ENCODE measurements around the gene NDRG2. TPM values are rescaled to one million over a fixed set of nuclear protein-coding genes. Genes with fewer than 3 reads are reported as not detected.
A peak's percentile ranks its signal among the peaks of the same experiment; 100 is the strongest.

The NDRG2 gene
- total RNA-seq, 1 experiment from 2014 or later: 8.0 TPM

- Histone ChIP-seq H3K27me3 (replicated peaks; ENCODE audit: insufficient read depth, low read depth, low read length, poor library complexity) (no peaks in the 10 kb centered on the region), H3K4me3 (ENCODE audit: low read depth, low read length, poor library complexity, severe bottlenecking) (peak overlapping the region; percentile 73), H3K36me3 (ENCODE audit: insufficient read depth, low read length, poor library complexity, severe bottlenecking) (no peaks in the 10 kb centered on the region), H3K27ac (ENCODE audit: low read depth, low read length, poor library complexity, severe bottlenecking) (no peak overlapping the region), H3K9me3 (ENCODE audit: low read depth, low read length, poor library complexity, severe bottlenecking) (no peaks in the 10 kb centered on the region), H3K4me1 (ENCODE audit: insufficient read depth, low read length, poor library complexity, severe bottlenecking) (peaks cover 5% of the 10 kb centered on the region)
- CTCF ChIA-PET: no interaction called here
- no peak for TF ChIP-seq EZH2 (IDR thresholded peaks at IDR 0.05; ENCODE audit: borderline replicate concordance, low read depth, low read length, poor library complexity, severe bottlenecking)
- TF ChIP-seq, protein P1, sequence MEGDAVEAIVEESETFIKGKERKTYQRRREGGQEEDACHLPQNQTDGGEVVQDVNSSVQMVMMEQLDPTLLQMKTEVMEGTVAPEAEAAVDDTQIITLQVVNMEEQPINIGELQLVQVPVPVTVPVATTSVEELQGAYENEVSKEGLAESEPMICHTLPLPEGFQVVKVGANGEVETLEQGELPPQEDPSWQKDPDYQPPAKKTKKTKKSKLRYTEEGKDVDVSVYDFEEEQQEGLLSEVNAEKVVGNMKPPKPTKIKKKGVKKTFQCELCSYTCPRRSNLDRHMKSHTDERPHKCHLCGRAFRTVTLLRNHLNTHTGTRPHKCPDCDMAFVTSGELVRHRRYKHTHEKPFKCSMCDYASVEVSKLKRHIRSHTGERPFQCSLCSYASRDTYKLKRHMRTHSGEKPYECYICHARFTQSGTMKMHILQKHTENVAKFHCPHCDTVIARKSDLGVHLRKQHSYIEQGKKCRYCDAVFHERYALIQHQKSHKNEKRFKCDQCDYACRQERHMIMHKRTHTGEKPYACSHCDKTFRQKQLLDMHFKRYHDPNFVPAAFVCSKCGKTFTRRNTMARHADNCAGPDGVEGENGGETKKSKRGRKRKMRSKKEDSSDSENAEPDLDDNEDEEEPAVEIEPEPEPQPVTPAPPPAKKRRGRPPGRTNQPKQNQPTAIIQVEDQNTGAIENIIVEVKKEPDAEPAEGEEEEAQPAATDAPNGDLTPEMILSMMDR (conservative IDR thresholded peaks at IDR 0.05; ENCODE audit: low read depth, low read length): no peak
- peak; percentile 26 for DNase-seq (ENCODE audit: low spot score)
- BruUV-seq (replicated peaks): no TSS peak
- intact Hi-C loops (cut with micrococcal nuclease; ENCODE audit: unreplicated experiment): no loop called here
- POLR2A ChIA-PET (ENCODE audit: low non-redundant PET): no interaction called here
Observed at GRCh38 chr14:21025371-21026273, 761 bp upstream of the NDRG2 start.

DNA sequence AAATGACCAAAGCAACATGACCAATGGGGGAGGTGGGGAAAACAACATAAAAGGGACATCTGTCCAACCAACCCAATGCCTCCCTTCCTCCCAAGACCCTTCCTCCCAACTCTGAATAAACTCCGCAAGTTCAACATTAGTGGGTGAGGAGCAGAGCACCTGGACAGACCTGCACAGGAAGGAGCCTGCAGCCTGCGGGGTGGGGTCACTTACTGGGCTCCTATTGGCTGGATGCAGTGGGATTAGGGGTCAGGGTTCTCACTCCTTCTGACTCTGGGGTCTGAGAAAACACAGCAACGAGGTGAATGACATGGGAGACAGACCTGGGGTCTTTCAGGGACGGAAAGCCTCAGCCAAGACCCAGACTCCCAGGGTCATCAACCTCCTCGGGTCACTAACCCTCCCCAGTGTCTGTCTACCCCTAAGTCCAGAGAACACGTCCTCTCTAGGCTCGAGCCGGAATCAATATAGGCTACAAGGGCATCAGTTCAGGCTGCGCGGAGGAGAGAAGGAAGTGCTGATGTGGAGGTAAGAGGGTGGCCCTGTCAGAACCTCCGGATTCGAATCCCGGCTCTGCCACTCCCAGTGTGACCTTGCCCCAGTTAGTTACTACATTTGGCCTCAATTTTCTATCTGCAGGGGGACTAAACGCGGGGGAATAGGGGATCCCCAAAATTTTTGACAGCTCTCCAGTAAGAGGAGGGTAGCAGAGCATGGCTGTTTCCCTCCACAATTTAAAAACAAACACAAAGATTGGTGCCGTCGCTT lies 860 bp downstream of the NDRG2 start:
- Histone ChIP-seq H3K4me3 (ENCODE audit: low read depth, low read length, poor library complexity, severe bottlenecking) (peak overlapping the region; percentile 73), H3K27me3 (replicated peaks; ENCODE audit: insufficient read depth, low read depth, low read length, poor library complexity) (no peaks in the 10 kb centered on the region), H3K4me1 (ENCODE audit: insufficient read depth, low read length, poor library complexity, severe bottlenecking) (peaks cover 5% of the 10 kb centered on the region), H3K9me3 (ENCODE audit: low read depth, low read length, poor library complexity, severe bottlenecking) (no peaks in the 10 kb centered on the region), H3K36me3 (ENCODE audit: insufficient read depth, low read length, poor library complexity, severe bottlenecking) (no peaks in the 10 kb centered on the region), H3K27ac (ENCODE audit: low read depth, low read length, poor library complexity, severe bottlenecking) (no peak overlapping the region)
- CTCF ChIA-PET: interaction anchor here (2.6 kb wide), 1 partner anchor 9 kb away, joined by 7 read pairs; no protein-coding TSS in a partner anchor
- intact Hi-C loops (cut with micrococcal nuclease; ENCODE audit: unreplicated experiment): no loop called here
- no peak for DNase-seq (ENCODE audit: low spot score)
- BruUV-seq (replicated peaks): no TSS peak
- no peak for TF ChIP-seq EZH2 (IDR thresholded peaks at IDR 0.05; ENCODE audit: borderline replicate concordance, low read depth, low read length, poor library complexity, severe bottlenecking)
- TF ChIP-seq, protein P1 (conservative IDR thresholded peaks at IDR 0.05; ENCODE audit: low read depth, low read length): no peak
- POLR2A ChIA-PET (ENCODE audit: low non-redundant PET): no interaction called here

DNA sequence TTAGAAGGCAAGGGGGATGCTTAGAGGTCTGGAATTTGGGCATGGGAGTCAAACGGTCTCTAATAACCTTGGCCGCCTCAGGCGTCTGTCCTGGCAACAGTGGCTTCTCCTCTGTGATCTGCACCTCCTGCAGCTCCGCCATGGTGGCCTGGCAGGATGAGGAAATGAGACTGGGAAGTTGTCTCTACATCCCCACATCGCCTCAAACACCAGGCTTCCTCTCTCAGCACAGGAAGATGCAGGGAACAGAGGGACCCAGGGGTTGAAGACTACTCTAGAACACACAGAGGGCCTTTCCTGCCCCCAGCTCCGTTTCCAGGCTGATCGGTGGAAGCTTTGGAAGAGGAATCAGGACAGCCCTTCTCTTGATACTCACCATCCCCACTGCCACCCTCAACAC lies 1.7 kb downstream of the NDRG2 start:
- ChIA-PET POLR2A (ENCODE audit: low non-redundant PET) (no interaction called here), CTCF (interaction anchor here (2.6 kb wide), 1 partner anchor 8 kb away, joined by 7 read pairs; no protein-coding TSS in a partner anchor)
- no peak overlapping the region for H3K4me3 ChIP-seq (ENCODE audit: low read depth, low read length, poor library complexity, severe bottlenecking)
- H3K36me3 ChIP-seq (ENCODE audit: insufficient read depth, low read length, poor library complexity, severe bottlenecking): no peaks in the 10 kb centered on the region
- no peaks in the 10 kb centered on the region for H3K9me3 ChIP-seq (ENCODE audit: low read depth, low read length, poor library complexity, severe bottlenecking)
- DNase-seq (ENCODE audit: low spot score): no peak
- BruUV-seq (replicated peaks): no TSS peak
- TF ChIP-seq, protein P1 (conservative IDR thresholded peaks at IDR 0.05; ENCODE audit: low read depth, low read length): no peak
- TF ChIP-seq EZH2 (IDR thresholded peaks at IDR 0.05; ENCODE audit: borderline replicate concordance, low read depth, low read length, poor library complexity, severe bottlenecking): no peak
- no peaks in the 10 kb centered on the region for H3K27me3 ChIP-seq (replicated peaks; ENCODE audit: insufficient read depth, low read depth, low read length, poor library complexity)
- H3K4me1 ChIP-seq (ENCODE audit: insufficient read depth, low read length, poor library complexity, severe bottlenecking): peaks cover 5% of the 10 kb centered on the region
- no peak overlapping the region for H3K27ac ChIP-seq (ENCODE audit: low read depth, low read length, poor library complexity, severe bottlenecking)
- intact Hi-C loops (cut with micrococcal nuclease; ENCODE audit: unreplicated experiment): no loop called here
